WERI-Rb-1 (cell line): ENCODE results near the gene GLIPR1.

Experiments used
- DNase-seq: peaks from one replicate; pipeline ENCODE4 v3.0.0-alpha.2; 2020
- H3K27ac ChIP-seq: fragments of 250-450 bp; sonication (Bioruptor Pico); 2 replicates; pipeline ENCODE4 v1.5.1; 2020; ENCODE audit warnings: mild to moderate bottlenecking, moderate library complexity
- H3K27me3 ChIP-seq: fragments of 250-450 bp; sonication (Bioruptor Pico); 2 replicates; pipeline ENCODE4 v1.5.1; 2021; ENCODE audit warnings: mild to moderate bottlenecking, low read depth, moderate library complexity; ENCODE audit not compliant: insufficient read depth, severe bottlenecking
- H3K36me3 ChIP-seq: fragments of 250-450 bp; sonication (Bioruptor Pico); 2 replicates; pipeline ENCODE4 v1.5.1; 2020; ENCODE audit warnings: mild to moderate bottlenecking, moderate library complexity
- H3K4me3 ChIP-seq: 2 replicates; pipeline ENCODE4 v1.5.1; 2011; ENCODE audit warnings: low read depth, mild to moderate bottlenecking, control low read depth, low read length
- H3K9me3 ChIP-seq: fragments of 250-450 bp; sonication (Bioruptor Pico); 2 replicates; pipeline ENCODE4 v1.5.1; 2021; ENCODE audit warnings: mild to moderate bottlenecking, moderate library complexity; ENCODE audit not compliant: severe bottlenecking
- TF ChIP-seq, protein P1 (sequence below): IDR thresholded peaks from 2 replicates; pipeline ENCODE4 v1.5.1; 2011; ENCODE audit warnings: low read depth, mild to moderate bottlenecking, control low read depth, inconsistent platforms, low read length

GLIPR1 gene

DNA sequence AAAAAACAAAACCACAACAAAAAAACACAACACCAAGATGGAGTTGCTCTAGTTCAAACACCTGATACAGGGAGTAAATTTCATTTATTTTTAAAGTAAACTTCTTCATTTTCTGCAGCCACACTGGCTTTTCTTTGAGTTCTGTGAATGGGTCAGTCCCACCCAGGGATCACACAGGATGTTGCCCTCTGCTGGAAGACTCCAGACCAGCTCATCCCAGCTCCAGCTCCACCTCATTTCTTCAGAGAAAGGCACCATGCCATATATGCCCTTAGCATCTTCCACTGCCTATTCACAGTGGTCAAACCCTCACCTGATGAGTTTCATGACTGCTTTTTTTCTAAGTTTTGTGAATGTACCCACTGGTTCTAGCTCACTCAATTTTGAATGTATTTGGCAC is 8.0 kb downstream of the GLIPR1 start:
- Histone ChIP-seq H3K27me3 (no peaks in the 10 kb centered on the region), H3K4me3 (no peak overlapping the region), H3K36me3 (no peaks in the 10 kb centered on the region), H3K27ac (no peak overlapping the region), H3K9me3 (no peaks in the 10 kb centered on the region)
- TF ChIP-seq, protein P1, sequence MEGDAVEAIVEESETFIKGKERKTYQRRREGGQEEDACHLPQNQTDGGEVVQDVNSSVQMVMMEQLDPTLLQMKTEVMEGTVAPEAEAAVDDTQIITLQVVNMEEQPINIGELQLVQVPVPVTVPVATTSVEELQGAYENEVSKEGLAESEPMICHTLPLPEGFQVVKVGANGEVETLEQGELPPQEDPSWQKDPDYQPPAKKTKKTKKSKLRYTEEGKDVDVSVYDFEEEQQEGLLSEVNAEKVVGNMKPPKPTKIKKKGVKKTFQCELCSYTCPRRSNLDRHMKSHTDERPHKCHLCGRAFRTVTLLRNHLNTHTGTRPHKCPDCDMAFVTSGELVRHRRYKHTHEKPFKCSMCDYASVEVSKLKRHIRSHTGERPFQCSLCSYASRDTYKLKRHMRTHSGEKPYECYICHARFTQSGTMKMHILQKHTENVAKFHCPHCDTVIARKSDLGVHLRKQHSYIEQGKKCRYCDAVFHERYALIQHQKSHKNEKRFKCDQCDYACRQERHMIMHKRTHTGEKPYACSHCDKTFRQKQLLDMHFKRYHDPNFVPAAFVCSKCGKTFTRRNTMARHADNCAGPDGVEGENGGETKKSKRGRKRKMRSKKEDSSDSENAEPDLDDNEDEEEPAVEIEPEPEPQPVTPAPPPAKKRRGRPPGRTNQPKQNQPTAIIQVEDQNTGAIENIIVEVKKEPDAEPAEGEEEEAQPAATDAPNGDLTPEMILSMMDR = peak; percentile 49
- DNase-seq = peak; percentile 16

DNA sequence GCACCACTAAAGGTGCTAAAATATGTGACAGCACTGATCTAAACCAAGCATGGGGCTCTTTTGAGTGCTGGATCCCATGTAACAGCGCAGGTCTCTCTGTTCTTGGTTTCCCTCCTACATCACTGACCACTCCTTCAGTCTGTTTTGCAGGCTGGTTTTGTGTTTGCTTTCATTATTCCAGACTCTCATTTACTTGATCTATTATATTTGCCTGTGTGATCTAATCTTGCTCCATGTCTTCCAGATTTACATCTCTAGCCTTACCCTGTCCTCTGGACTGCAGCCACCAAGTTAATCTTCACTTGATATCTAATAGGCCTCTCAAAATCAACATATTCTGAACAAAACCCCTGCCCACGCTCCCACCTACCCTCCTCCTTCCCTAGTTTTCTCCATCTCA is 8.6 kb downstream of the GLIPR1 start:
- Histone ChIP-seq H3K9me3 (no peaks in the 10 kb centered on the region), H3K4me3 (no peak overlapping the region), H3K27me3 (no peaks in the 10 kb centered on the region), H3K27ac (no peak overlapping the region), H3K36me3 (0 out of 2 replicates have a peak, but pooled peaks cover 2% of the 10 kb centered on the region)
- TF ChIP-seq, protein P1 = no peak
- no peak for DNase-seq

DNA sequence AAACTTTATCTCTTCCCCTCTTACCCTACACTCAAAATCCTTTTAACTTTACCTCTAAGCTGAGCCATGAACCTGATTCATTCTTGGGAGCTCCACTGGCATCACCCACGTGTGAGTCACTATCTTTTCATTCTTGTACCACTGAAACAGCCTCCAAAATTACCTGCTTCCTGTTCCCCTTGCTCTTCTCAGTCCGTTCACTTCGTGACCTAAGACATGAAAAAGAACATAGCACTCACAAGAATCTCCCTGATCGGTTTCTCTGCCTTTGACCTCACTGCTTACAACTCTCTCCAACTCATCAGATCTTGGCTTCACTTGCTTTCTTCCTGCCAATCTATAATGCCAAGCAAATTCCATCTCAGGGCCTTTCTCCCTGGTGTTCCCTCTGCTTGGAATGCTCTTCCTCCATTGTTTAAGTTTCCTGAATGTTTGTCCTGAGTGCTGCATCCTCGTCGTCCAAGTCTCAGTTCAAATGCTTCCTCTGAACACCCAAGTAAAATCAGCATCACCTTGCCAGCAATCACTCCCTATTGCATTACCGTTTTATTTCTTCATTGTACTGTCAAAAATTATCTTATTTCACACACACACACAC is 9.2 kb downstream of the GLIPR1 start:
- Histone ChIP-seq H3K9me3 (no peaks in the 10 kb centered on the region), H3K27me3 (no peaks in the 10 kb centered on the region), H3K27ac (no peak overlapping the region), H3K4me3 (no peak overlapping the region), H3K36me3 (0 out of 2 replicates have a peak, but pooled peaks cover 4% of the 10 kb centered on the region)
- no peak for DNase-seq
- TF ChIP-seq, protein P1 = no peak

DNA sequence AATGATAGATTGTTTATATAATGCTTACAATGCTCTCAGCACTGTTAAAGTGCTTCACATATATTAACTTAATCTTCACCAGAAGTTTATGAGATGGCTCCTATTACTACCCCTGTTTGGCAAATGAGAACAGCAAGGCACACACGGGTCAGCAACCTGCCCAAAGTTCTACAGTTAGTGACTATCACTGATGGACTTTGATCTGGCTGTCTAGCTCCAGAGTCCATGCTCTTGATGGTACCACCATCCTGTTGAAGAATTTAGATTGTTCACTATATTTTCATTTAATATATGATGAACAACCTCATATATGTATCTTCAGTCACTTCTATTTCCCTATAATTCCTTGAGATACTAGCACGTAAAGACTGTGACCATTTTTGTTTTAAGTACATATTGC is 10.6 kb downstream of the GLIPR1 start:
- Histone ChIP-seq H3K4me3 (no peak overlapping the region), H3K36me3 (peaks cover 8% of the 10 kb centered on the region; the same call in 1 of the 2 replicates), H3K27me3 (no peaks in the 10 kb centered on the region), H3K27ac (no peak overlapping the region), H3K9me3 (no peaks in the 10 kb centered on the region)
- DNase-seq = no peak
- TF ChIP-seq, protein P1 = no peak

DNA sequence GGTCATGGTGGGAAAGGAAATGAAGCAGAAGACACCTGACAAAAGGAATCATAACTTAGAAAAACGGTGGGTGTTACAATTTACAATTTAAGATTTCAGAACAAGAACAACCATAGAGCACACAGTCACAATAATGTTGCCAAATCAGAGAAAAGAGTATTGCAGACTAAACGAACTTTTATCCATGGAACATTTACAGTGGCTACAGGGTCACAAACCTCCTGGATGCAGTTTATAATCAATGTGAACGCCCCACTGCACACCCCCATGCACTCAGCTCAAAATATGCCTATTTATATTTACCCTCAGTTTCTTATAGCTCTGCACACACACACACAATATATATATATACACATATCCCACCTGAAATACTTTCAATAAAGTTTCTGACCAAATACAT is 22.9 kb downstream of the GLIPR1 start:
- H3K36me3 ChIP-seq = peaks cover 82% of the 10 kb centered on the region
- H3K27me3 ChIP-seq = no peaks in the 10 kb centered on the region
- no peak overlapping the region for H3K27ac ChIP-seq
- no peak overlapping the region for H3K4me3 ChIP-seq
- no peak for DNase-seq
- no peaks in the 10 kb centered on the region for H3K9me3 ChIP-seq
- TF ChIP-seq, protein P1 = no peak

DNA sequence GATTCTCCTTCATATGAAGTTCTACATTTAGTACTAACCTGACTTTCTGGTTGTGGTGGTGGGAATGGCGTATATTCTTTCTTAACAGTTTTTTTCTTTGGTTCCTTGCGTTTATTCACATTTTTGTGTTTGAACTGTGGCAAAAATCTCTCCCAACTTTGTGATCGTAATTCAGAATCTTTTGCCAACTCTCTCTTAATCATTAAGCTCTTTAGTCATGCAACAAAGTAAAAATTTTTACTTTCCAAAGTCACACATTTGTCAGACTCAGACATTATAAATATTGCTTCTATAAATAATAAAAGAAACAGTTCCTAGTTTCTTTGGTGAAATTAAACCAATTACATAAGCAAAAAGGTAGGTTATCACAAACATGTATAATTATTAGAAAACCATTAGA is 23.3 kb downstream of the GLIPR1 start:
- peaks cover 78% of the 10 kb centered on the region for H3K36me3 ChIP-seq

More for the DNA sequence above, 23.3 kb downstream of the GLIPR1 start:
- TF ChIP-seq, protein P1 = no peak
- no peaks in the 10 kb centered on the region for H3K27me3 ChIP-seq
- no peak overlapping the region for H3K4me3 ChIP-seq
- no peak overlapping the region for H3K27ac ChIP-seq
- no peak for DNase-seq
- no peaks in the 10 kb centered on the region for H3K9me3 ChIP-seq
